T-helper 9 cell (primary cell): ENCODE measurements around the gene GAST.
"Not testable (repeated sequence)": the region's sequence is repeated elsewhere in the genome, so short reads cannot be mapped to it uniquely, and the experiment has no call there.

Source experiments
- DNase-seq: peaks from one replicate; pipeline ENCODE4 v3.0.0-alpha.2; 2020

The GAST gene

GRCh38 chr17:41684035-41684434 is 28.1 kb upstream of the GAST start:
- no peak for DNase-seq

DNA sequence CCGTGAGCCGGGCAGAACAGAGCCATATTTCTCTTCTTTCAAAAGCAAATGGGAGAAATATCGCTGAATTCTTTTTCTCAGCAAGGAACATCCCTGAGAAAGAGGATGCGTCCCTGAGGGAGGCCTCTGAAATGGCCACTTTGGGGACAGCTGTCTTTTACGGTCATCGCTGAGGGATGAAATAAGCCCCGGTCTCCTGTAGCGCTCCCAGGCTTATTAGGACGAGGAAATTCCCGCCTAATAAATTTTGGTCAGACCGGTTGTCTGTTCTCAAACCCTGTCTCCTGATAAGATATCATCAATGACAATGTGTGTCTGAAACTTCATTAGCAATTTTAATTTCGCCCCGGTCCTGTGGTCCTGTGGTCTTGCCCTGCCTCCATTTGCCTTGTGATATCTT is 26.4 kb upstream of the GAST start:
- DNase-seq, result not testable (repeated sequence)

- no peak for DNase-seq
Observed at GRCh38 chr17:41686281-41686680, 25.9 kb upstream of the GAST start.

GRCh38 chr17:41687828-41688640 is 24.1 kb upstream of the GAST start:
- DNase-seq, result peak; percentile 47

- peak; percentile 99 for DNase-seq
Observed at GRCh38 chr17:41688641-41689496, 23.3 kb upstream of the GAST start, which contains the start of gene EIF1. Gene EIF1 (plus strand): TSS chr17:41688885. CDS start chr17:41689039, 154 bp downstream.

DNA sequence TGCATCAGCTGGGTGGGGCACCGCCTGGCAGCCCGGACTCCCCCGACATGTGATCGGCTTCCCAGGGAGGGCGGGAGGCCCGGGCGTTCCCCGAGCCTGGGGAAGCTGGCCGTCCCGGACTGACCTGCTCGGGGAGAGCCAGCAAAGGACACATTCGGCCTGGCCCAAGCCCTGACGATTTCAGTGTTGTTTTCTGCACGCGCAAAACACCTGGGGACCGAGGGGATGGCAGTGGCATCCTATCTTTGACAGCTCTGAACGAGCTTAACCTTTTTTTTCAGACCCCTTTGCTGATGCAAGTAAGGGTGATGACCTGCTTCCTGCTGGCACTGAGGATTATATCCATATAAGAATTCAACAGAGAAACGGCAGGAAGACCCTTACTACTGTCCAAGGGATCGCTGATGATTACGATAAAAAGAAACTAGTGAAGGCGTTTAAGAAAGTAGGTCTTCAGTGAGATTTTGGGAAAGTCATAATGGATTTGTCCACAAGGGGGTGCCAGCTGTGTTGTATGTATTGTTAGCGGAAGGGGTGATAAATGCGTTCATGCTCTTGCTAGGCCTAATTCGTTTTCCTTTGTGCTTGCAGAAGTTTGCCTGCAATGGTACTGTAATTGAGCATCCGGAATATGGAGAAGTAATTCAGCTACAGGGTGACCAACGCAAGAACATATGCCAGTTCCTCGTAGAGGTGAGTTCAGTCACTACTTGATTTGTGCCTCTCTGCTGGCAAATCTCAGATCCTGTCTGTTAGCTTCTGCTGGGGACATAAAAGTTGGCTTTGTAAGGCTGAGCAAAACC is 22.4 kb upstream of the GAST start:
- DNase-seq, result no peak

- no peak for DNase-seq
Observed at GRCh38 chr17:41690497-41690896, 21.6 kb upstream of the GAST start.

DNA sequence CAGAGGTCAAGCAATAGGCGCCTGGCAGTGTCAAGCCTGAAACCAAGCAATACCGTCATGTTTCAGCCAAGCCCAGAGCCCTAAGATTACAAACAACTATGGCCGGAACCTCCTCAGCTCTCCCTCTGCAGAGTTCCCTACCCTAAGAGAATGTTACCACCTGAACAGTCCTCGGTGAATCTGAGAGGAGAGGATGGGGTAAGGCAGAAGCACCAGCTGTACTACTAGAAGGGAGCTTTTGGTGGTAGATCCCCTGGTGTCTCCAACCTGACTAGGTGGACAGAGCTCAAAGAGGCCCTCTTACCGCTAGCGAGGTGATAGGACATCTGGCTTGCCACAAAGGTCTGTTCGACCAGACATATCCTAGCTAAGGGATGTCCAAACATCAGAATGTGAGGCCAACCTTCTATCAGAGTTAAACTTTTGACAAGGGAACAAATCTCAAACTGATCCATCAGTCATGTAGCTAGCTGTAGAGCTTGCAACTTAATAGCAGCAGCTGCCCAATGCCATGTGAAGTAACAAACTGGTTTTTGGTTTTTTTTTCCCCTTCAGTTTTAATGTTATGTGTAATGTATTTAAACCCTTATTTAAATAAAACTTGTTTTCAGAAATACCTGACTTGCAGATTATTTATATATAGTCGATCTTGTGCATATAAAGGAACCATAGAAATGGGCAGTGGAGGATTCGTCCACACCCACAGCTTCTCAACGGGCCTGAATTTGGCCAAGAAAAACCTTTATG is 20.9 kb upstream of the GAST start:
- no peak for DNase-seq

DNA sequence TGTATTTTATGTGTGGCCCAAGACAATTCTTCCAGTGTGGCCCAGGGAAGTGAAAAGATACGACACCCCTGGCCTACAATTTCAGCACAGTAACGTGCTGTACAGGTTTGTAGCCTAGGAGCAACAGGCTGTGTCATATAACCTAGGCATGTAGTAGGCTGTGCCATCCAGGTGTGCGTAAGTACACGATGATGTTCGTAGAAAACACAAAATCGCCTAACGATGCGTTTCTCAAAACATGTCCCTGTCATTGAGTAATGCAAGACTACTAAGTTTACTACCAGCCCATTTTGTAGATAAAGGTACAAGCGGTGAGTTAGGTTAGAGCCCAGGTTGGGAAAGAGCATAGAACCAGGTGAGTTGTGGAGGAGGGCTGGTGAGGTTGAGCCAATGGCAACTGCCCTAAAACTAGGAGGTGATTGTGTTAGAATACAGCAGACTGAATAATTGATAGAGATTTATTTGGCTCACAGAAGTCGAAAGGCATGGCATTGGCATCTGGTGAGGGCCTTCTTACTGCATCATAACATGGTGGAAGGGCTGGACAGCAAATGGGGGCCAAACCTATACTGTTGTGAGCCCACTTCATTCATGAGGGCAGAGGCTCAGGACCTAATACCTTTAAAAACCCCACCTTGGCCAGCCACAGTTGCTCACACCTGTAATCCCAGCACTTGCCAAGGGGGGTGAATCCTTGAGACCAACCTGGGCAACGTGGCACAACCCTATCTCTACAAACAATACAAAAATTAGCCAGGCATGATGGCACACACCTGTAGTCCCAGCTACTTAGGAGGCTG is 19.2 kb upstream of the GAST start:
- no peak for DNase-seq

DNA sequence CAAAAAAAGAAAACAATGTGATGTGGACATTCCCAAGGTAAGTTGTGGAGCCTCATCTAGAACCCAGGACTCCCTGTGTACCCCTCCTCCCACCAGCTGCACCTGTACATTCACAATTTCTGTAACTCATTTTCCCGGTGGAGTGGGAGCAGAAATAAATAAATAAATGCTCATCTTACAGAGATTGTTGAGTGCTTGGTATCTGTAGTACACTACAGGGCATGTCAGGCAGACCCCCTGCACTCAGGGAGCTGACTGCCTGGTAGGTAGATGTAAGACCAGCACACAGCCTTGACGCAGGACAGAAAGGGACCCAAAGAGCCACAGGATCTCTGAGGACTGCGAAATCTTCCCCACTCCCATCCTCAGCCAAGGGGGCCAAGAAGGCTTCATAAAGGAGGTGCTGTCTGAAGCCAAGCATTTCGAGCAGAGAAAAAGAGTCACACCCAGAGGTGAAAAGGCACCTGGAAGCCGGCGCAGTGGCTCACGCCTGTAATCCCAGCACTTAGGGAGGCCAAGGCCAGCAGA is 16.9 kb upstream of the GAST start:
- no peak for DNase-seq

GRCh38 chr17:41695954-41696757 is 16.0 kb upstream of the GAST start:
- peak; percentile 78 for DNase-seq

- DNase-seq, result no peak
Observed at GRCh38 chr17:41697122-41697962, 14.8 kb upstream of the GAST start.

DNA sequence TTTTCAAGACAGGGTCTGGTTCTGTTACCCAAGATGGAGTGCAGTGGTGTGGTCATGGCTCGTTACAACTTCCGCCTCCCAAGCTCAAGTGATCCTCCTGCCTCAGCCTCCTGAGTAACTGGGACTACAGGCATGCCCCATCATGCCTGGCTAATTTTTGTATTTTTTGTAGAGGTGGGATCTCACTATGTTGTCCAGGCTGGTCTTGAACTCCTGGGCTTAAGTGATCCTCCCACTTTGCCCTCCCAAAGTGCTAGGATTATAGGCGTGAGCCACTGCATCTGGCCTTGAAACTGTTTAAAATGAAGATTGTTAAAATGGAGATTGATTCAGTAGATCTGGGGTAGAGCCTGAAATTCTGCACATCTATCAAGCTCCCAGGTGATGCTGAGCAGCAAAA is 11.3 kb upstream of the GAST start:
- DNase-seq, result not testable (repeated sequence)

DNA sequence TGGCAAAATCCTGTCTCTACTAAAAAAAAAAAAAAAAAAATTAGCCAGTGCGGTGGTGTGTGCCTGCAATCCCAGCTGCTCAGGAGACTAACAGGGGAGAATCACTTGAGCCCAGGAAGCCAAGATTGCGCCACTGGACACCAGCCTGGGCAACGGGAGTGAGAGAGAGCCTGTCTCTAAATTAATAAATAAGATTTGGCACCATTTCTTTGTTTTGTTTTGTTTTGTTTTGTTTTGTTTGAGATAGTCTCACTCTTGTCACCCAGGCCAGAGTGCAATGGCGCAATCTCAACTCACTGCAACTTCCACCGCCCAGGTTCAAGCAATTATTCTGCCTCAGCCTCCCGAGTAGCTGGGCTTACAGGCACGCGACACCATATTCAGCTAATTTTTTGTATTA is 9.4 kb upstream of the GAST start:
- DNase-seq, result no peak

DNA sequence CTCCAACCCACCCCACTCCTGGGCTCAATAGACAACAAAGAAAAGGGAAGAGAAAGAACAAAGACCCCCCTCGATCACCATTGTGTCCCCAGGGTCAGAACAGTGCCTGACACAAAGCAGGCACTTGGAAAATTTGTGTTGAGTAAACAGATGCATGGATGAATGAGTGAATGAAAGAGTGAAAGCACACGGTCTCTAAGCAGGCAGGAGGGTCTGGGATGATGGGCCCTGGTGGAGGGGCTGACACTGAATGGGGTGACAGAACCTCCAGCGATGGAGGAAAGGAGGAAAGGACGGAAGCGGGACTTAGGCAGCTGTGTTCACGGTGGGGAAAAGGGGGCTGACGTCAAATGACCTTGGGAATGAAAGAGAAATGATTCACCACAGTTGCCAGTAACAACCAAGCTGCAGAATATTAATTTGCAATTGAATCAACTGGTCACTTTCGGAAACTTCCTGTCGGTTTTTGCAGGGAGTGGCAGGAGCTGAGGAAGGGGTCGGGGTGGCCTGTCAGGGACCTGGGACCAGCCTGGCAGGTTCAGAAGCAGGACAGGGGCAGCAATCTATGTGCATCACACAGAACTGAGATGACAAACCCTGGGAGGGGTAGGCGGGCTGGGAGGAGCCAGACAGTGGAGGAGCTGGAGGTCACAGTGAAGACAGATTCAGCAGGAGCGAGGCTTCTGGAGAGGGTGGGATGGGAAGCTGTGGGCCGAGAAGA is 6.7 kb upstream of the GAST start:
- DNase-seq, result no peak

DNA sequence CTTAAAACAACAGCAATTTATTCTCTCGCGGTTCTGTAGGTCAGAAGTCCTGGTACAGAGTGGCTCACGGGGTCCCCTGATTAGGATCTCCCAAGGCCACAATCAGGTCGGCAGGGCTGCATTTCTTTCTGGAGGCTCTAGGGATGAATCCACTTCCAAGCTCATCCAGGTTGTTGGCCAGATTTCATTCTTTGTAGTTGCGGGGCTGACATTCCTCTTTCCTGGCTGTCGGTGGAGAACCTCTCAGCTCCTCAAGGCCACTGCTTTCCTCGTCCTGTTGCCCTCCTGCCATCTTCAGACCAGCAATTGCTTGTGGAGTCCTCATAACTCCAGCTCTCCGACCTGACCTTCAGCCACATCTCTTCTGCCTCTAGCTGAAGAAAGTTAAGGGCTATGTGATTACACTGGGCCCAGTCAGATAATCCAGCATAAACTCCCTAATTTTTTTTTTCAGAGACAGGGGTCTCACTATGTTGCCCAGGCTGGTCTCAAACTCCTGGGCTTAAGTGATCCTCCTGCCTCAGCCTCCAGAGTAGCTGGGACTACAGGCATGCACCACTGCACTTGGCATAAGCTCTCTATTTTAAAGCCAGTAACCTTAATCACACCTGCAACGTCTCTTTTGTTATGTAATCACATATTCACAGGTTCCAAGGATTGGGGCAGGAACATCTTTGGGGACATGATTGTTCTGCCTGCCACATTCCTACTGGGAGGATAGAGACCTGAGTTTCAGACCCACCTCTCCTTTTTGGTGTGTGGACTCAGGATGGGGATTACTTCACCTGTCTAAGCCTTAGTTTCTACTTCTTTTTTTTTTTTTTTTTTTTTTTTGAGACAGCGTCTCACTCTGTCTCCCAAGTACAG is 4.1 kb upstream of the GAST start:
- DNase-seq, result no peak

DNA sequence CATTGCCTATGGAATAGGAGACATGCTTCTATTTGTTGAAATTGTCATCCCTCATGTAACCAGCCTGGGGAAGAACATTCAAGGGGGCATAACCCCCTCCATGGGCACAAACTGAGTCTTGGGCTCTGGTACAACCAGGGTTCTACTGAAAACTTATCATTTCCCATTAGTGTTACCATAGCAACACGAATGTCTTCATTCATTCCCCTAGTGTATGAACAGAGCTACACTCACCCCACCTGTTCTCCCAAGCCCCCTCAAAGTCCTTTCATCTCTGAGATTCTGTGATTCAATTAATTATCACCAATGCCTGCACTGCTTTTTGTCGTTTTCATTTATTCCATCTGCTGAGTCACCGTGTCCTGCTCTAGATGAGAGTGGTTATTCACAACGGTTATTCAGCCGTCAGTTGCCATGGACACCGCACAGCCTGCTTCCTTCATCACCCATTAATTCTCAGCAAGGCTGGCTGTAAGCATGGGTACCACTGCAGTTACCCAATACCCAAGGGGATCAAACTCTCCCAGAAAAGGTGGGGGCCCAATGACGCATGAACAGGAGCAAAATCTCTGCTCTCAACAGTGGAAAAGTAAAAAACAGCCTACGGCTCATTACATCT is 1.6 kb upstream of the GAST start:
- DNase-seq, result no peak
